DND-41 (cell line): ENCODE results near the gene FIGNL2.

Source experiments
- ATAC-seq: fragments of 200-7000 bp; cut with Tn5 transposase; 3 replicates; pipeline ENCODE4 v1.9.1; 2021; ENCODE audit warnings: low read depth; ENCODE audit not compliant: insufficient read depth
- DNase-seq: peaks from one replicate; pipeline ENCODE4 v3.0.0-alpha.2; 2020
- H2AFZ ChIP-seq: 2 replicates; pipeline ENCODE4 v1.6.0; 2012; ENCODE audit warnings: low read depth, low read length
- H3K27ac ChIP-seq: 2 replicates; pipeline ENCODE4 v1.5.1; 2012; ENCODE audit warnings: low read length, inconsistent platforms
- H3K27me3 ChIP-seq: fragments of 200-600 bp; sonication (generic); 2 replicates; pipeline ENCODE4 v1.6.0; 2012; ENCODE audit warnings: low read length, mild to moderate bottlenecking, inconsistent platforms; ENCODE audit not compliant: insufficient read depth, poor library complexity
- H3K36me3 ChIP-seq: 2 replicates; pipeline ENCODE4 v1.5.1; 2012; ENCODE audit warnings: low read length, inconsistent platforms; ENCODE audit not compliant: insufficient read depth
- H3K4me1 ChIP-seq: 2 replicates; pipeline ENCODE4 v1.5.1; 2012; ENCODE audit warnings: mild to moderate bottlenecking, low read length; ENCODE audit not compliant: insufficient read depth
- H3K4me2 ChIP-seq: 2 replicates; pipeline ENCODE4 v1.6.0; 2012; ENCODE audit warnings: mild to moderate bottlenecking, moderate library complexity, low read length, inconsistent platforms; ENCODE audit not compliant: insufficient read depth
- H3K4me3 ChIP-seq, 2 experiments: fragments of 200-600 bp in 1 of 2; shearing (Covaris generic) in 1 of 2; 2 replicates each; pipeline ENCODE4 v1.5.1; 2012 to 2016; ENCODE audit warnings: inconsistent platforms in 2 of 2, low read length in 2 of 2, mild to moderate bottlenecking in 2 of 2, low read depth in 1 of 2, moderate library complexity in 1 of 2
- H3K79me2 ChIP-seq: 2 replicates; pipeline ENCODE4 v1.6.0; 2012; ENCODE audit warnings: low read length, inconsistent platforms; ENCODE audit not compliant: insufficient read depth
- H3K9ac ChIP-seq: 2 replicates; pipeline ENCODE4 v1.6.0; 2012; ENCODE audit warnings: low read depth, mild to moderate bottlenecking, inconsistent platforms, low read length, moderate library complexity
- H3K9me3 ChIP-seq: 2 replicates; pipeline ENCODE4 v1.5.1; 2012; ENCODE audit warnings: low read length, moderate library complexity, mild to moderate bottlenecking, inconsistent platforms; ENCODE audit not compliant: insufficient read depth, severe bottlenecking
- H4K20me1 ChIP-seq: 2 replicates; pipeline ENCODE4 v1.6.0; 2012; ENCODE audit warnings: low read length; ENCODE audit not compliant: insufficient read depth
- CTCF ChIP-seq: IDR thresholded peaks from 2 replicates; pipeline ENCODE4 v1.5.1; 2012; ENCODE audit warnings: borderline replicate concordance, low read length, moderate library complexity, mild to moderate bottlenecking; ENCODE audit not compliant: poor library complexity, severe bottlenecking; ENCODE audit errors: extremely low read depth
- EZH2 ChIP-seq: IDR thresholded peaks from 3 replicates; pipeline ENCODE4 v1.6.1; 2012; ENCODE audit warnings: borderline replicate concordance, low read depth, mild to moderate bottlenecking, moderate library complexity, low read length, inconsistent platforms; ENCODE audit not compliant: severe bottlenecking

The FIGNL2 gene

GRCh38 chr12:51774933-51775332, 73.6 kb downstream of the FIGNL2 start:
- DNase-seq (no peak), ATAC-seq (no peak)
- TF ChIP-seq CTCF (no peak), EZH2 (no peak)
- H4K20me1 ChIP-seq: no peaks in the 10 kb centered on the region
- H3K36me3 ChIP-seq: peaks cover 22% of the 10 kb centered on the region; the same call in 1 of the 2 replicates
- H3K4me1 ChIP-seq: peaks cover 1% of the 10 kb centered on the region
- no peak overlapping the region for H3K9ac ChIP-seq
- no peak overlapping the region for H3K4me2 ChIP-seq
- no peak overlapping the region for H3K27ac ChIP-seq
- no peaks in the 10 kb centered on the region for H3K27me3 ChIP-seq
- no peak overlapping the region for H2AFZ ChIP-seq
- no peaks in the 10 kb centered on the region for H3K79me2 ChIP-seq
- H3K9me3 ChIP-seq: no peaks in the 10 kb centered on the region
- H3K4me3 ChIP-seq: no peak overlapping the region

DNA sequence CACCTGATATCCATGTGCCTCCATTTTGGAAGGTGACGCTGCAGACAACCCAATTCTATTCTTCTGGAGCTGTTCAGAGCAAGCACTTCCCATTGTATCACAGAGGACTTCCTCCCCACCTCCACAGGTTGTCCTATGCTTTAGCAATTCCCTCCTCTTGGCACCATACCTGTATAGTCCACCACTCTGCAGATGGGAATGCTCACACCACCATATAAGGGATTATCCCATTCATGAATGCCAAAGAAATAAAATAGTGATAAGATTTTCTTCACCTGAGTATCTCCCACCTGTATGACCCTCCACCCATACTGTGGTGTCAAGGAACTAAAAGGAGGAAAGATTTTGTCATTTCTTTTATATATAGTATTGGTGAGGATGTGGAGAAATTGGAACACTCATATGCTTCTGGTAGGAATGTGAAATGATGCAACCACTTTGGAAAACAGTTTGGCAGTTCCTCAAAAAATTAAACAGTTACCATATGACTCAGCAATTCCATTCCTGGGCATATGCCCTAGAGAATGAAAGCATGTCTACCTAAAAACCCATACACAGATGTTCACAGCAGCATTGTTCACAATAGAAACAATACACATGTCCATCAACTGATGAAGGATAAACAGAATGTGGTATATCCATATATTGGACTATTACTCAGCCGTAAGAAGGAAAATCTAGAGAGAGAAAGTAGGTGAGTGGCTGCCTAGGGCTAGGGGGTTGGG, 75.2 kb downstream of the FIGNL2 start:
- no peak for ATAC-seq
- no peak overlapping the region for H3K9ac ChIP-seq
- H3K79me2 ChIP-seq: no peaks in the 10 kb centered on the region
- no peak overlapping the region for H3K4me3 ChIP-seq
- no peak overlapping the region for H2AFZ ChIP-seq
- TF ChIP-seq CTCF (no peak), EZH2 (no peak)
- no peaks in the 10 kb centered on the region for H3K9me3 ChIP-seq
- no peak for DNase-seq
- peaks cover 35% of the 10 kb centered on the region for H3K36me3 ChIP-seq
- H3K27me3 ChIP-seq: no peaks in the 10 kb centered on the region
- no peak overlapping the region for H3K4me2 ChIP-seq
- no peaks in the 10 kb centered on the region for H4K20me1 ChIP-seq
- no peaks in the 10 kb centered on the region for H3K4me1 ChIP-seq
- H3K27ac ChIP-seq: no peak overlapping the region

DNA sequence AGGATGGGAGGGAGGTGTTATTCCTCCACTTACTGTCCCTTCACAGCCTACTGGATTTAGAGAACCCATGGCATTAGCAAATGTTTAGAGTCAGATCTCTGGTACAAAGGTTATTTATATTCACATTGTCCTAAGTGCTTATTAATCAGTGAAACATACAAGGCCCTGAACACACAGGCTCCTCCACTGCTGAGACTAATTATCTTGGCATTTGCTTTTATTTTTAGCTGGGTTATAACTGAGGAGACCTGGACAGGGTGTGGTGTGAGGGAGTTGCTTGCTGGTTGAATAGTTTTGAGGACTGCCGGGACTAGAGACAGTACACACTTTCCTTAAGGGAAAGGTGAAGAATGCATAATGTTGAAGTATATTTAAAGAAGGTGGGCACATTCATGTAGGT, 77.5 kb downstream of the FIGNL2 start:
- DNase-seq (no peak), ATAC-seq (no peak)
- H3K4me1 ChIP-seq: no peaks in the 10 kb centered on the region
- H3K4me3 ChIP-seq: no peak overlapping the region
- H3K27me3 ChIP-seq: no peaks in the 10 kb centered on the region
- H3K9me3 ChIP-seq: no peaks in the 10 kb centered on the region
- H3K9ac ChIP-seq: no peak overlapping the region
- H2AFZ ChIP-seq: no peak overlapping the region
- H3K4me2 ChIP-seq: no peak overlapping the region
- H4K20me1 ChIP-seq: no peaks in the 10 kb centered on the region
- H3K36me3 ChIP-seq: peaks cover 35% of the 10 kb centered on the region
- no peaks in the 10 kb centered on the region for H3K79me2 ChIP-seq
- TF ChIP-seq EZH2: no peak
- TF ChIP-seq CTCF: no peak
- H3K27ac ChIP-seq: no peak overlapping the region
